Measurements from ENCODE around the gene MAPK4.

DNA sequence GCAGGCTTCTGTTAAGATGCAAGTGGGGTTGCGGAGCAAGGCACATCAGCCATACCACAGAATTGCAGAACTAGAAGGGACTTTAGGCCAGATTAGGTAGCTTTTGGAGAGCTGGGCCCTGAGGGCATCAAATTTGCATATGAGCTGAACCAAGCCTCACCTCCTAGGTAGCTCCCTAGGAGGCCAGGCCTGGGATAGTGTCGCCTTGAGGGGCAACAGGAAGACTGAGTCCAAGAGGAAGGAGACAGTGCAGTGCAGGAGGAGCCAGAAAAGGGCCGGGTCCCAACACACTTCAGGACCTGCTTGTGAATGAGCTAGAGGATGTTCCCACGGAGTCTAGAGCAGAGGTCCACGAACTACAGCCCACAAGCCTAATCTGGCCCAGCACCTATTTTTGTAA is 98.7 kb downstream of the MAPK4 start:
- TF ChIP-seq CTCF (IDR thresholded peaks at IDR 0.05) = no peak
- TF ChIP-seq POLR2A (IDR thresholded peaks at IDR 0.05) = no peak
